Stimulated activated CD4-positive, alpha-beta T cell treated with anti-CD3 and anti-CD28 coated beads, Interleukin-15, amount 100 ng/mL, for 24 hours (primary cell): ENCODE measurements around the gene GSAP.
A peak's percentile ranks its signal among the peaks of the same experiment; 100 is the strongest.

Experiments used
- DNase-seq: peaks from one replicate; pipeline ENCODE4 v3.0.0-alpha.2; 2020

GSAP gene

GRCh38 chr7:77434570-77435275, 18.6 kb upstream of the GSAP start:
- no peak for DNase-seq

- no peak for DNase-seq
Measured at GRCh38 chr7:77433901-77434300, 17.8 kb upstream of the GSAP start.

- DNase-seq = no peak
Measured at GRCh38 chr7:77430927-77431326, 14.8 kb upstream of the GSAP start.

GRCh38 chr7:77428777-77429231, 12.7 kb upstream of the GSAP start:
- no peak for DNase-seq

GRCh38 chr7:77427996-77428603, 12.0 kb upstream of the GSAP start:
- peak; percentile 30 for DNase-seq

- DNase-seq = no peak
Measured at GRCh38 chr7:77426521-77427051, 10.4 kb upstream of the GSAP start.

GRCh38 chr7:77426052-77426404, 9.9 kb upstream of the GSAP start:
- no peak for DNase-seq

- no peak for DNase-seq
Measured at GRCh38 chr7:77425101-77426051, 9.2 kb upstream of the GSAP start.

- no peak for DNase-seq
Measured at GRCh38 chr7:77422500-77422899, 6.4 kb upstream of the GSAP start.

GRCh38 chr7:77420986-77421672, 5.0 kb upstream of the GSAP start:
- DNase-seq = no peak

GRCh38 chr7:77420438-77420837, 4.3 kb upstream of the GSAP start:
- DNase-seq = no peak

GRCh38 chr7:77419102-77419501, 3.0 kb upstream of the GSAP start:
- no peak for DNase-seq

GRCh38 chr7:77417801-77418200, 1.7 kb upstream of the GSAP start:
- DNase-seq = no peak

- no peak for DNase-seq
Measured at GRCh38 chr7:77416621-77417371, 647 bp upstream of the GSAP start.

GRCh38 chr7:77415476-77415822, 700 bp downstream of the GSAP start:
- peak; percentile 29 for DNase-seq

- DNase-seq = no peak
Measured at GRCh38 chr7:77413861-77414424, 2.2 kb downstream of the GSAP start.

- no peak for DNase-seq
Measured at GRCh38 chr7:77413128-77413527, 3.0 kb downstream of the GSAP start.

GRCh38 chr7:77409739-77410547, 6.2 kb downstream of the GSAP start:
- DNase-seq = no peak

- DNase-seq = no peak
Measured at GRCh38 chr7:77409005-77409738, 7.0 kb downstream of the GSAP start.

GRCh38 chr7:77407906-77408305, 8.2 kb downstream of the GSAP start:
- DNase-seq = no peak
